MCF 10A (cell line): ENCODE results near the gene CCT3. TPM values are rescaled to one million over a fixed set of nuclear protein-coding genes. Genes with fewer than 3 reads are reported as not detected.

ENCODE experiments used
- Bru-seq: library from RNA; stranded (reverse); fragments of 400-500 nt; gene quantifications from one replicate; lab custom pipeline; 2021; lab: Mats Ljungman, UMichigan
- BruChase-seq, 2 experiments: library from RNA; stranded (reverse); fragments of 400-500 nt; gene quantifications; one replicate each; lab custom pipeline; 2021; lab: Mats Ljungman, UMichigan
- BruUV-seq: library from RNA; stranded (reverse); fragments of 400-500 nt; replicated peaks from 2 replicates; lab custom pipeline; 2021; lab: Mats Ljungman, UMichigan
- CTCF ChIA-PET: fragments of 300-600 bp; sonication (Branson Sonifier 250); formaldehyde crosslinking; extraction: SDS; loops from one replicate; lab custom pipeline; 2021; ENCODE audit warnings: antibody characterized with exemption, inconsistent platforms; lab: Yijun Ruan, JAX
- POLR2A ChIA-PET: fragments of 300-600, 350-650 bp; sonication (Branson Sonifier 250); formaldehyde crosslinking; extraction: SDS; loops from one replicate; lab custom pipeline; 2020; ENCODE audit warnings: antibody characterized with exemption, inconsistent platforms; lab: Yijun Ruan, JAX
- DNase-seq: peaks from one replicate; pipeline ENCODE4 v3.0.0-alpha.2; 2018; ENCODE audit not compliant: unreplicated experiment
- H3K27ac Mint-ChIP-seq: one replicate; pipeline ENCODE4 v1.8.0; 2022; ENCODE audit warnings: mild to moderate bottlenecking, low read depth, mixed read lengths; ENCODE audit not compliant: unreplicated experiment
- H3K27me3 Mint-ChIP-seq: one replicate; pipeline ENCODE4 v1.8.0; 2022; ENCODE audit warnings: mixed read lengths; ENCODE audit not compliant: insufficient read depth, unreplicated experiment
- H3K36me3 Mint-ChIP-seq: one replicate; pipeline ENCODE4 v1.8.0; 2022; ENCODE audit warnings: mild to moderate bottlenecking, moderate library complexity, mixed read lengths; ENCODE audit not compliant: insufficient read depth, unreplicated experiment
- H3K4me1 Mint-ChIP-seq: one replicate; pipeline ENCODE4 v1.8.0; 2022; ENCODE audit warnings: mixed read lengths; ENCODE audit not compliant: insufficient read depth, unreplicated experiment
- H3K4me3 Mint-ChIP-seq: one replicate; pipeline ENCODE4 v1.8.0; 2022; ENCODE audit warnings: mild to moderate bottlenecking, moderate library complexity, mixed read lengths; ENCODE audit not compliant: unreplicated experiment
- H3K9me3 Mint-ChIP-seq: one replicate; pipeline ENCODE4 v1.8.0; 2022; ENCODE audit warnings: mixed read lengths; ENCODE audit not compliant: unreplicated experiment
- CTCF ChIP-seq: fragments of 200-600 bp; IDR thresholded peaks from one replicate; pipeline ENCODE4 v1.8.0; 2022; ENCODE audit warnings: antibody characterized with exemption, mild to moderate bottlenecking; ENCODE audit not compliant: unreplicated experiment
- intact Hi-C: fragments of 100-400 bp; cut with micrococcal nuclease; formaldehyde crosslinking; loops from 2 replicates; pipeline ENCODE4 v1.14.1; 2022
- long read RNA-seq: library from polyadenylated mRNA; stranded (forward); transcript quantifications from one replicate; pipeline ENCODE4 v2.0.0, GENCODE V29; 2022
- total RNA-seq: library from RNA; stranded (reverse); gene quantifications from 2 replicates; pipeline ENCODE4 v1.2.3, GENCODE V29; 2022

CCT3 gene
- total RNA-seq (495 and 574 TPM in 2 replicates), Bru-seq, nascent RNA (percentile 94 among the genes with signal in this experiment), BruChase-seq, experiment 1, labeled RNA remaining after a 6-hour chase (percentile 97 among the genes with signal in this experiment), BruChase-seq, experiment 2, labeled RNA remaining after a 2-hour chase (percentile 95 among the genes with signal in this experiment)
- long read RNA-seq, transcript CCT3-201 (14 exons, 2,150 nt), result major isoform, 1,730 of 1,861 reads
- long read RNA-seq, transcript CCT3-204 (12 exons, 1,815 nt), result minor isoform, 8 of 1,861 reads
- long read RNA-seq, partial matches to known transcripts, result 47 of 1,861 reads
- long read RNA-seq, other reads (novel, unspliced or antisense), result 75 of 1,861 reads

GRCh38 chr1:156338180-156338976 lies at the start of gene CCT3, which contains the start of gene TSACC:
CCT3 (minus strand) TSS chr1:156338292; CDS start chr1:156338184, 108 bp downstream.
TSACC (plus strand) TSS chr1:156338526; CDS start chr1:156339758, 1,232 bp downstream.
- Mint-ChIP-seq H3K27me3 (no peaks in the 10 kb centered on the region), H3K36me3 (peaks cover 36% of the 10 kb centered on the region), H3K27ac (peak within 1 kb of the TSS; percentile 76), H3K4me1 (peaks cover 24% of the 10 kb centered on the region), H3K9me3 (no peaks in the 10 kb centered on the region), H3K4me3 (peak within 1 kb of the TSS; percentile 96)
- POLR2A ChIA-PET, result interaction anchor here (0.6 to 3.1 kb wide), 24 partner anchors 9 to 429 kb away, joined by 3 to 39 read pairs (median 4); partner anchors contain the start of genes GLMP, MEF2D, MRPL24 and PRCC
- CTCF ChIA-PET, result interaction anchor here (0.7 to 10.0 kb wide), 6 partner anchors 17 to 388 kb away, joined by 3 to 152 read pairs (median 4); no protein-coding TSS in a partner anchor
- peak; percentile 100 for DNase-seq
- BruUV-seq, result no TSS peak
- TF ChIP-seq CTCF, result no peak
- intact Hi-C loops, result no loop called here

GRCh38 chr1:156387870-156388173 lies 49.7 kb upstream of the CCT3 start:
- CTCF ChIA-PET, result interaction anchor here (2.9 to 10.9 kb wide), 8 partner anchors 13 to 221 kb away, joined by 29 to 452 read pairs (median 71); no protein-coding TSS in a partner anchor
- H3K27me3 Mint-ChIP-seq, result no peaks in the 10 kb centered on the region

GRCh38 chr1:156386949-156387869 lies 49.1 kb upstream of the CCT3 start:
- Mint-ChIP-seq H3K4me1 (peaks cover 11% of the 10 kb centered on the region), H3K27me3 (no peaks in the 10 kb centered on the region), H3K36me3 (no peaks in the 10 kb centered on the region), H3K27ac (no peak overlapping the region), H3K4me3 (no peak overlapping the region), H3K9me3 (no peaks in the 10 kb centered on the region)
- ChIA-PET CTCF (interaction anchor here (0.6 to 10.9 kb wide), 29 partner anchors 9 to 1250 kb away, joined by 3 to 452 read pairs (median 17); partner anchors contain the start of gene GPATCH4), POLR2A (interaction anchor here (0.6 to 1.6 kb wide), 7 partner anchors 29 to 285 kb away, joined by 3 to 5 read pairs (median 3); partner anchors contain the start of gene NAXE)
- BruUV-seq, result no TSS peak
- DNase-seq, result no peak
- no peak for TF ChIP-seq CTCF
- intact Hi-C loops, result no loop called here

More at GRCh38 chr1:156387870-156388173, 49.7 kb upstream of the CCT3 start:
- no peak for DNase-seq
- no TSS peak for BruUV-seq
- Mint-ChIP-seq H3K27ac (no peak overlapping the region), H3K36me3 (no peaks in the 10 kb centered on the region), H3K4me3 (no peak overlapping the region), H3K4me1 (peaks cover 11% of the 10 kb centered on the region), H3K9me3 (no peaks in the 10 kb centered on the region)
- intact Hi-C loops, result no loop called here
- POLR2A ChIA-PET, result no interaction called here
- TF ChIP-seq CTCF, result no peak
